ENCODE measurements around the gene CDKL5.

DNA sequence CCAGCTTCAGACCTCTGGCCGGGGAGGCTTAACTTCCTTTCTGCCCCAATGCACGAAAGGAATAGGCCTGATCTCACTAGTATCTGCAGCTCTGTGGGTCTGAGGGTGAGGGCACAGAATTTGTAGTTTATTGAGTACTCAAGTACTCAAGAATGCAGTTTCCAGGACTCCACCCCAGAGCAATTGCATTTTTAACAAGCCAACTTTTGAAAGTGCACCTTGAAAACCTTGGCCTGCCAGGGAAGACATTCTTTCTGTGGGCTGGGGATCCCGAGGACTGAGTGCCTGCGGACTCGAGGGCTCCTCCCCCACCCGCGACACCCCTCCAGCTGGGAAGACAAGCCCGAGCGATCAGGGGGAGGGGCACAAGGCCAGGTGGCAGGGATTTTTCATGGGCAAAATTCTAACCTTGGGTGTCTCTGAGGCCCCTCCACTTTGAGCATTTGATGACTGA is 224.1 kb downstream of the CDKL5 start:
- TF ChIP-seq, protein P1, sequence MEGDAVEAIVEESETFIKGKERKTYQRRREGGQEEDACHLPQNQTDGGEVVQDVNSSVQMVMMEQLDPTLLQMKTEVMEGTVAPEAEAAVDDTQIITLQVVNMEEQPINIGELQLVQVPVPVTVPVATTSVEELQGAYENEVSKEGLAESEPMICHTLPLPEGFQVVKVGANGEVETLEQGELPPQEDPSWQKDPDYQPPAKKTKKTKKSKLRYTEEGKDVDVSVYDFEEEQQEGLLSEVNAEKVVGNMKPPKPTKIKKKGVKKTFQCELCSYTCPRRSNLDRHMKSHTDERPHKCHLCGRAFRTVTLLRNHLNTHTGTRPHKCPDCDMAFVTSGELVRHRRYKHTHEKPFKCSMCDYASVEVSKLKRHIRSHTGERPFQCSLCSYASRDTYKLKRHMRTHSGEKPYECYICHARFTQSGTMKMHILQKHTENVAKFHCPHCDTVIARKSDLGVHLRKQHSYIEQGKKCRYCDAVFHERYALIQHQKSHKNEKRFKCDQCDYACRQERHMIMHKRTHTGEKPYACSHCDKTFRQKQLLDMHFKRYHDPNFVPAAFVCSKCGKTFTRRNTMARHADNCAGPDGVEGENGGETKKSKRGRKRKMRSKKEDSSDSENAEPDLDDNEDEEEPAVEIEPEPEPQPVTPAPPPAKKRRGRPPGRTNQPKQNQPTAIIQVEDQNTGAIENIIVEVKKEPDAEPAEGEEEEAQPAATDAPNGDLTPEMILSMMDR (IDR thresholded peaks at IDR 0.05): no peak
- no peak for TF ChIP-seq POLR2A (IDR thresholded peaks at IDR 0.05)
